Epithelial cell of esophagus (primary cell): ENCODE measurements around the gene CDK5RAP3.
"Not testable (repeated sequence)": the region's sequence is repeated elsewhere in the genome, so short reads cannot be mapped to it uniquely, and the experiment has no call there.

ENCODE experiments used
- DNase-seq: peaks from one replicate; pipeline ENCODE4 v3.0.0; 2010; ENCODE audit warnings: low read depth
- H3K4me3 ChIP-seq: 2 replicates; pipeline ENCODE4 v1.5.1; 2011; ENCODE audit warnings: mild to moderate bottlenecking, low read length, control low read depth
- TF ChIP-seq, protein P1 (sequence below): IDR thresholded peaks from 2 replicates; pipeline ENCODE4 v1.5.1; 2011; ENCODE audit warnings: low read depth, mild to moderate bottlenecking, low read length, control low read depth, inconsistent platforms; ENCODE audit not compliant: insufficient read depth; ENCODE audit errors: missing control alignments

Gene CDK5RAP3

DNA sequence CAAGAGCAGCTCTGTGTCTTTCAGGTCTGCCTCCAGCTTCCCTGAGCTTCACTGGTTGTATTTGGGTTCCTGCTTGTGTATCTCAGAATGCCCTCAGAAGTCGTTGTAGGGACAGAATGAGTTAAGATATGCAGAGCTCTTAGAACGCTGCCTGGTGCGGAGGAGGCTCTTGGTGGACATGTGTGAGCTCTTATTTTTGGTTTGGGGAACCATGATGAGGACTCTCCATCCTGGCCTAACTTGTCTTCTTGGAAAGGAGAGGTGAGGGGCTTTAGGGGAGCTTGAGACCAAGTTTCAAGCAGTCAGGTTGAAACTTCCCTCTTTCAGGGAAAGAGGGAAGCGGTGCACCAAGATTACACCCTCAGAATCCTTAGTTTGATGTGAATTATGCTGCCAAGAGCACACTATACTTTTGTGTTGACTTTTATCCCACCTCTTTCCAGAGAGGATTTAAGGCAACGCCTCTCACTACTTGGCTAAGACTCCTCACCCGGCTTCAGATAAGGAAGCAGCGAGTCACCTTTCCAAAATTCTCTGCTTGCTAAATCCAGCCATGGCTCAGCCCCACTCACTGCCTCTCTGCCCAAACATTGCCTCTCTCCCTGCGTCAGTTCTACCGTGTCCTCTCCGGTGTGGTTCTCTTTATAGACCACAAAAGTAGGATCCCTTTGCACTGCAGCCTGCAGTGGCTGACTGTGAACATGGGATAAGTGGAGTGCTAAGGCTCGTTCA, 12.7 kb downstream of the CDK5RAP3 start:
- H3K4me3 ChIP-seq: no peak overlapping the region
- TF ChIP-seq, protein P1, sequence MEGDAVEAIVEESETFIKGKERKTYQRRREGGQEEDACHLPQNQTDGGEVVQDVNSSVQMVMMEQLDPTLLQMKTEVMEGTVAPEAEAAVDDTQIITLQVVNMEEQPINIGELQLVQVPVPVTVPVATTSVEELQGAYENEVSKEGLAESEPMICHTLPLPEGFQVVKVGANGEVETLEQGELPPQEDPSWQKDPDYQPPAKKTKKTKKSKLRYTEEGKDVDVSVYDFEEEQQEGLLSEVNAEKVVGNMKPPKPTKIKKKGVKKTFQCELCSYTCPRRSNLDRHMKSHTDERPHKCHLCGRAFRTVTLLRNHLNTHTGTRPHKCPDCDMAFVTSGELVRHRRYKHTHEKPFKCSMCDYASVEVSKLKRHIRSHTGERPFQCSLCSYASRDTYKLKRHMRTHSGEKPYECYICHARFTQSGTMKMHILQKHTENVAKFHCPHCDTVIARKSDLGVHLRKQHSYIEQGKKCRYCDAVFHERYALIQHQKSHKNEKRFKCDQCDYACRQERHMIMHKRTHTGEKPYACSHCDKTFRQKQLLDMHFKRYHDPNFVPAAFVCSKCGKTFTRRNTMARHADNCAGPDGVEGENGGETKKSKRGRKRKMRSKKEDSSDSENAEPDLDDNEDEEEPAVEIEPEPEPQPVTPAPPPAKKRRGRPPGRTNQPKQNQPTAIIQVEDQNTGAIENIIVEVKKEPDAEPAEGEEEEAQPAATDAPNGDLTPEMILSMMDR: no peak
- no peak for DNase-seq

DNA sequence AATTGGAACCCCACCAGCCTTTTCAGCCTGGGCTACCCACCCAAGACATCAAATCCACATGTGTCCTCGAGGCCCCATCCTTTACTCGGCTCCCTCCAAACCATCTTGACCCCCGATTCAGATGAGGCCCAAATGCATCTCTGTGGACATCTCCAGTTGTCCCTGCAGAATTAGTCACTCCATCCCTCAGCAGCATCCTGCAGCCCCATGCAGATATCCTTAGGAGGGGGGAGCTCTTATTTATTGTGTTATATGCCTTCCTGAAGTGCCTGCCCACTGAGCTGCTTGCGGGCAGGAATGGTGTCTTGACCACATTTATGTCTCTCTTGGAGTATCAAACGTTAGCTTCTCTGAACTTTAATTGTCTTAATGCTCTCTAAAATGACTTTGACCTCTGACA, 15.6 kb downstream of the CDK5RAP3 start:
- TF ChIP-seq, protein P1: no peak
- no peak overlapping the region for H3K4me3 ChIP-seq
- DNase-seq: no peak

DNA sequence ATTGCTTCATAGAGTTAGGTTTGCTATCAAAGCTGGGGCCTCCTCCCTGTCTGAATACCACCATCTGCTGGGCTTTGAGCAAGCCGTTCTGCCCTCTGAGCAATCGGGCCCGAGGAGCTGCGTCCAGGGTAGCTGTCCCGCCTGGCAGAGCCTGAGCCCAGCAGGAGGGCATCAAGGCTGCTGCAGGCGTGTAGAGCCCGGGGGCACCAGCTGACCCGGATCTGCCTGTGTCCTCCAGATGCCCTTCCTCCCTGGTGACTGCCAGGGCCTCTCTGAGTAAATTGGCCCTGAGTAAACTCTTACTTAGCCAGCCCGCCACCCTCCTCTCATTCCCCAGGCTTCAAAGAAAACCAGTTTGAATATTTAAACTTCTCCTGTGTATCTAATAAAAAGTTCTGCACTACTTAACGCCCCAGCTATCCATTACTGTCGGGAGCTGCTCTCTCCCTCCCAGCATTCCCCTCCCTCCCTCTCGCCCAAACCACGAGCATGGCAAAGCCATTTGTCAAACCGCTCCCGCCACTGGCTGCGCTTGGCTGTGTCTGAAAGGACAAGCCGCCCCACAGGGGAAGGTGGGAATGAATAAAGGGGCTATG, 16.4 kb downstream of the CDK5RAP3 start:
- no peak for DNase-seq
- no peak overlapping the region for H3K4me3 ChIP-seq
- TF ChIP-seq, protein P1: no peak

DNA sequence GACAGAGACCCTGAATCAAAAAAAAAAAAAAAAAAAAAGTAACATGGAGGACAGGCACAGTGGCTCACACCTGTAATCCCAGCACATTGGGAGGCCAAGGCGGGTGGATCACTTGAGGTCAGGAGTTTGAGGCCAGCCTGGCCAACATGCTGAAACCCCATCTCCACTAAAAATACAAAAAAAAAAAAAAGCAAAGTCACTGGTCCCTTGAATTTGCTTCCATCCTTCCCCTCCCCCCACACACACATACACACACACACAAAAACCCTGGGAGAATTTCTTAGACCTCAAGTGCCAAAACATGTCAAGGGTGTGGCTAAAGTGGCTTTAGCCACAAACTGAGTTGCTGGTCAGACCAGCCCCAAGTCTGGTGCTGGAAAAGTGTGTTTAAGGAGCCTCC, 17.5 kb downstream of the CDK5RAP3 start:
- not testable (repeated sequence) for DNase-seq, H3K4me3 ChIP-seq

DNA sequence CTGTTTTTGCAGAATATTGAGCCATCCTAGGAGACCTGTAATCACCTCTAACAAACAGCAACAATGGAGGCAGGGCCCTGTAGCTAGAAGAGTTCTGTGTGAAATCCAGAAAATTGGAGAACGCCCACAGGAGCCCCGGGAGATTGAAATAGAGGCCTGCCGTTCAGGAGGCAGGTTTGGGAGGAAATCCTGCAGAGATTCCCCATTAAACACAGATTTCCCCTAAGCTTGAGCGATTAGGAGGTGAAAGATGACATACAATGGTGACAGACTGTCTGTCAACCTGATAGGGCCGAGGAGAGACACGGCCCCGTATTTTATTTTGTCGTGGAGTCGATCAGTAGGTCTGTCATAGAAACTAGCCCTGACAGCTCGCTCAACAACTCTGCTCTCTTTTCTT, 18.2 kb downstream of the CDK5RAP3 start:
- H3K4me3 ChIP-seq: no peak overlapping the region
- DNase-seq: no peak
- TF ChIP-seq, protein P1: no peak

DNA sequence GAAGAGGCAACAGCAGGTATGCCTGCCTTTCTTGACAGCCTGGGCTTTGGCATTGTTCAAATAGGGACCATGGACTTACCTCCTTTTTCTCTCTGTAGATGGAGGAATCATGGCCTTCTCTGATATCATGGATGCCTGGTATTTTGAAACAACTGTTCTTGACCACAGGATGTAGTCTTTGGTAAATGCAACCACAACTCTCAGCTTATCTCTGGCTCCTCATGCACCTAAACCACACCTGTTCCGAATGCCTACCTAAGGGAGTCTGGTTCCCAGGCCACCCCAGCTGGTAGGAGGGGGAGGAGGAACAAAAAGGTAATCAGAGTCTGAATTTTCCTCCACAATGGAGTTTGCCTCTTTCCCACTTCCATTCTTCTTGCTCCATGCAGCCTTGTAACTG, 18.8 kb downstream of the CDK5RAP3 start:
- TF ChIP-seq, protein P1: no peak
- no peak overlapping the region for H3K4me3 ChIP-seq
- DNase-seq: no peak

DNA sequence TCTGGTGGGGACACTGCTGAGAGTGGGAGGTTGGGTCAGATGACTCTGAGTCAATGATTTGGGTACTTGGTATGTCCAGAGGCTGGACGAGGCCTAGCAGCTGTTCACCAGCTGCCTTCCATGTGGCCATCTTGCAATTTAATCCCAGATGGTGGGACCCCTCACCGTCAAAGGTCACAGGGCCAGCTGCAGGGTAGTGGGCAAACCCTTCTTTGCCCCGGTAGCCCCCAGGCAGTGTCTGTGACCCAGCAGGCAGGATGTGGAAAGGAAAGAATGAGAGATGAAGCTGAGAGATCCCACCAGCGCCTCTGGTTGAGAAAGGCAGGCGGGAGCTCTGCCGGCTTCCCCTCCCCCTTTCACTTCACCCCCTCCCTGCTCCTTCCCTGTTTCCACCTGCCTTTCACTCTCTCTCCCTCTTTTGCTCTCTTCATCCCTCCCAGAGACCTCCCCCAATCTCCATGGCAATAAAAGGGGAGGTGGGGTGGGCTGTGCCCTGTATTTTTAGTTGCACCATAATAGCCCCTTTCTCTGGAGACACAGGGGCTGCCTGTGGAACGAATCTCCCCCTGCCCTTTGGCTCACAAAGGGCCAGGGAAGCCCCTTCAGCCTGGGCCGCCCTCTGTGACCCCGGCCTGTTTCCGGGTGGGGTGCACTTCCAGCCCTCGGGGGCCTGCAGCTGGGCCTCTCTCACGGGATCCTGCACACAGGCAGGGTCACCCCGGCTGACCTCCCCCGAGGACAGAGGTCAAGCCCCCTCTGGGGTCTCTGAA, 20.2 kb downstream of the CDK5RAP3 start:
- no peak for DNase-seq
- TF ChIP-seq, protein P1: no peak
- H3K4me3 ChIP-seq: no peak overlapping the region
